ENCODE measurements around the gene GOLGA8N. TPM values are rescaled to one million over a fixed set of nuclear protein-coding genes. Genes with fewer than 3 reads are reported as not detected.
"Not testable (repeated sequence)": the region's sequence is repeated elsewhere in the genome, so short reads cannot be mapped to it uniquely, and the experiment has no call there.

Gene GOLGA8N
- 14.3 TPM for total RNA-seq
- long read RNA-seq, partial matches to known transcripts, result 1 of 3 reads
- long read RNA-seq, other reads (novel, unspliced or antisense), result 2 of 3 reads

GRCh38 chr15:32593151-32593550 lies at the start of gene GOLGA8N:
TSS of gene GOLGA8N (plus strand) at chr15:32593456.
- H3K4me1 ChIP-seq; H3K9me3 ChIP-seq; H3K27ac ChIP-seq; H3K36me3 ChIP-seq; H3K4me3 ChIP-seq; DNase-seq; ATAC-seq; intact Hi-C loops (cut with DNase I); H3K27me3 ChIP-seq (ENCODE audit: low read depth): not testable (repeated sequence)

GRCh38 chr15:32543456-32543855 lies 49.8 kb upstream of the GOLGA8N start:
- H3K4me1 ChIP-seq; H3K4me3 ChIP-seq; H3K27ac ChIP-seq; ATAC-seq; H3K36me3 ChIP-seq; H3K9me3 ChIP-seq; intact Hi-C loops (cut with DNase I); H3K27me3 ChIP-seq (ENCODE audit: low read depth); DNase-seq: not testable (repeated sequence)

- H3K4me3 ChIP-seq; H3K27me3 ChIP-seq (ENCODE audit: low read depth); H3K4me1 ChIP-seq; DNase-seq; H3K27ac ChIP-seq; ATAC-seq; intact Hi-C loops (cut with DNase I); H3K36me3 ChIP-seq; H3K9me3 ChIP-seq: not testable (repeated sequence)
Measured at GRCh38 chr15:32545129-32545528, 48.1 kb upstream of the GOLGA8N start.

- H3K4me3 ChIP-seq; H3K9me3 ChIP-seq; intact Hi-C loops (cut with DNase I): not testable (repeated sequence)
Measured at GRCh38 chr15:32554587-32554986, 38.7 kb upstream of the GOLGA8N start.

GRCh38 chr15:32562198-32562597 lies 31.1 kb upstream of the GOLGA8N start:
- DNase-seq; H3K27me3 ChIP-seq (ENCODE audit: low read depth); H3K4me1 ChIP-seq; ATAC-seq; intact Hi-C loops (cut with DNase I); H3K27ac ChIP-seq; H3K9me3 ChIP-seq; H3K4me3 ChIP-seq; H3K36me3 ChIP-seq: not testable (repeated sequence)

More at GRCh38 chr15:32554587-32554986, 38.7 kb upstream of the GOLGA8N start:
- H3K4me1 ChIP-seq; ATAC-seq; H3K27ac ChIP-seq; H3K27me3 ChIP-seq (ENCODE audit: low read depth); H3K36me3 ChIP-seq; DNase-seq: not testable (repeated sequence)

- H3K27ac ChIP-seq; intact Hi-C loops (cut with DNase I); DNase-seq; ATAC-seq; H3K4me1 ChIP-seq; H3K4me3 ChIP-seq; H3K36me3 ChIP-seq; H3K27me3 ChIP-seq (ENCODE audit: low read depth); H3K9me3 ChIP-seq: not testable (repeated sequence)
Measured at GRCh38 chr15:32568988-32569387, 24.3 kb upstream of the GOLGA8N start.

- intact Hi-C loops (cut with DNase I); H3K36me3 ChIP-seq; H3K27ac ChIP-seq; H3K27me3 ChIP-seq (ENCODE audit: low read depth); H3K9me3 ChIP-seq; DNase-seq; H3K4me1 ChIP-seq; ATAC-seq; H3K4me3 ChIP-seq: not testable (repeated sequence)
Measured at GRCh38 chr15:32578482-32578881, 14.8 kb upstream of the GOLGA8N start.

GRCh38 chr15:32585844-32586243 lies 7.4 kb upstream of the GOLGA8N start:
- H3K36me3 ChIP-seq; DNase-seq; H3K4me3 ChIP-seq; H3K27ac ChIP-seq; H3K9me3 ChIP-seq; ATAC-seq; H3K27me3 ChIP-seq (ENCODE audit: low read depth); H3K4me1 ChIP-seq; intact Hi-C loops (cut with DNase I): not testable (repeated sequence)

GRCh38 chr15:32609518-32609917 lies 16.3 kb downstream of the GOLGA8N start:
- H3K27ac ChIP-seq; H3K4me1 ChIP-seq; H3K27me3 ChIP-seq (ENCODE audit: low read depth); intact Hi-C loops (cut with DNase I); H3K36me3 ChIP-seq; H3K4me3 ChIP-seq; DNase-seq; H3K9me3 ChIP-seq: not testable (repeated sequence)
- peak in 1 of 2 donors; percentile 7 for ATAC-seq

GRCh38 chr15:32610719-32611118 lies 17.5 kb downstream of the GOLGA8N start:
- H3K27me3 ChIP-seq (ENCODE audit: low read depth); H3K4me3 ChIP-seq; H3K27ac ChIP-seq; intact Hi-C loops (cut with DNase I); H3K36me3 ChIP-seq; H3K9me3 ChIP-seq; H3K4me1 ChIP-seq; DNase-seq: not testable (repeated sequence)
- peak; percentile 19 to 31 for ATAC-seq
- TF ChIP-seq CTCF (IDR thresholded peaks at IDR 0.05), result peak; percentile 39

- Histone ChIP-seq H3K27ac (peak overlapping the region; percentile 75), H3K4me3 (peak overlapping the region; percentile 58)
- H3K9me3 ChIP-seq; H3K36me3 ChIP-seq; intact Hi-C loops (cut with DNase I); H3K4me1 ChIP-seq; H3K27me3 ChIP-seq (ENCODE audit: low read depth): not testable (repeated sequence)
- DNase-seq (peak; percentile 56), ATAC-seq (peak; percentile 69 to 85)
Measured at GRCh38 chr15:32614712-32615050, 21.4 kb downstream of the GOLGA8N start.

GRCh38 chr15:32615051-32615870 lies 22.0 kb downstream of the GOLGA8N start, which contains the start of gene ARHGAP11A:
TSS of gene ARHGAP11A (plus strand) at chr15:32615504. CDS start at chr15:32616212, 708 bp downstream.
- Histone ChIP-seq H3K4me3 (peak within 1 kb of the TSS; percentile 58), H3K27ac (peak within 1 kb of the TSS; percentile 75)
- H3K36me3 ChIP-seq; H3K4me1 ChIP-seq; intact Hi-C loops (cut with DNase I); H3K27me3 ChIP-seq (ENCODE audit: low read depth); H3K9me3 ChIP-seq: not testable (repeated sequence)
- peak; percentile 79 for DNase-seq
- peak; percentile 95 to 96 for ATAC-seq

GRCh38 chr15:32615871-32616426 lies 22.7 kb downstream of the GOLGA8N start:
- DNase-seq; H3K4me1 ChIP-seq; intact Hi-C loops (cut with DNase I); H3K36me3 ChIP-seq; H3K9me3 ChIP-seq; H3K27ac ChIP-seq; H3K27me3 ChIP-seq (ENCODE audit: low read depth): not testable (repeated sequence)
- peak in 1 of 2 donors; percentile 6 for ATAC-seq
- peak overlapping the region; percentile 58 for H3K4me3 ChIP-seq
